Measurements from ENCODE around the gene LPGAT1. TPM values are rescaled to one million over a fixed set of nuclear protein-coding genes. Genes with fewer than 3 reads are reported as not detected.

The LPGAT1 gene
- polyA plus RNA-seq, 1 experiment = 16.5 TPM

GRCh38 chr1:211738691-211739301 lies 91.8 kb downstream of the LPGAT1 start:
- no peak overlapping the region for H3K4me3 ChIP-seq (ENCODE audit: low read depth, low read length)
- ChIA-PET CTCF (no interaction called here), POLR2A (no interaction called here)
- no peak overlapping the region for H3K27ac ChIP-seq (ENCODE audit: low read depth, low read length)
- no peaks in the 10 kb centered on the region for H3K27me3 ChIP-seq (ENCODE audit: control insufficient read depth, insufficient read depth, low read length)
- no peak for DNase-seq (ENCODE audit: low read depth, low spot score)
- TF ChIP-seq, protein P1, sequence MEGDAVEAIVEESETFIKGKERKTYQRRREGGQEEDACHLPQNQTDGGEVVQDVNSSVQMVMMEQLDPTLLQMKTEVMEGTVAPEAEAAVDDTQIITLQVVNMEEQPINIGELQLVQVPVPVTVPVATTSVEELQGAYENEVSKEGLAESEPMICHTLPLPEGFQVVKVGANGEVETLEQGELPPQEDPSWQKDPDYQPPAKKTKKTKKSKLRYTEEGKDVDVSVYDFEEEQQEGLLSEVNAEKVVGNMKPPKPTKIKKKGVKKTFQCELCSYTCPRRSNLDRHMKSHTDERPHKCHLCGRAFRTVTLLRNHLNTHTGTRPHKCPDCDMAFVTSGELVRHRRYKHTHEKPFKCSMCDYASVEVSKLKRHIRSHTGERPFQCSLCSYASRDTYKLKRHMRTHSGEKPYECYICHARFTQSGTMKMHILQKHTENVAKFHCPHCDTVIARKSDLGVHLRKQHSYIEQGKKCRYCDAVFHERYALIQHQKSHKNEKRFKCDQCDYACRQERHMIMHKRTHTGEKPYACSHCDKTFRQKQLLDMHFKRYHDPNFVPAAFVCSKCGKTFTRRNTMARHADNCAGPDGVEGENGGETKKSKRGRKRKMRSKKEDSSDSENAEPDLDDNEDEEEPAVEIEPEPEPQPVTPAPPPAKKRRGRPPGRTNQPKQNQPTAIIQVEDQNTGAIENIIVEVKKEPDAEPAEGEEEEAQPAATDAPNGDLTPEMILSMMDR (IDR thresholded peaks at IDR 0.05; ENCODE audit: low read depth, low read length) = no peak
- no peaks in the 10 kb centered on the region for H3K9me3 ChIP-seq (ENCODE audit: control insufficient read depth, insufficient read depth, low read length)

- CTCF ChIA-PET = no interaction called here
- Histone ChIP-seq H3K4me3 (ENCODE audit: low read depth, low read length) (no peak overlapping the region), H3K27me3 (ENCODE audit: control insufficient read depth, insufficient read depth, low read length) (no peaks in the 10 kb centered on the region), H3K9me3 (ENCODE audit: control insufficient read depth, insufficient read depth, low read length) (no peaks in the 10 kb centered on the region), H3K27ac (ENCODE audit: low read depth, low read length) (no peak overlapping the region)
- no peak for DNase-seq (ENCODE audit: low read depth, low spot score)
- TF ChIP-seq, protein P1 (IDR thresholded peaks at IDR 0.05; ENCODE audit: low read depth, low read length) = no peak
- POLR2A ChIA-PET = no interaction called here
Observed at GRCh38 chr1:211738096-211738690, 92.4 kb downstream of the LPGAT1 start.

DNA sequence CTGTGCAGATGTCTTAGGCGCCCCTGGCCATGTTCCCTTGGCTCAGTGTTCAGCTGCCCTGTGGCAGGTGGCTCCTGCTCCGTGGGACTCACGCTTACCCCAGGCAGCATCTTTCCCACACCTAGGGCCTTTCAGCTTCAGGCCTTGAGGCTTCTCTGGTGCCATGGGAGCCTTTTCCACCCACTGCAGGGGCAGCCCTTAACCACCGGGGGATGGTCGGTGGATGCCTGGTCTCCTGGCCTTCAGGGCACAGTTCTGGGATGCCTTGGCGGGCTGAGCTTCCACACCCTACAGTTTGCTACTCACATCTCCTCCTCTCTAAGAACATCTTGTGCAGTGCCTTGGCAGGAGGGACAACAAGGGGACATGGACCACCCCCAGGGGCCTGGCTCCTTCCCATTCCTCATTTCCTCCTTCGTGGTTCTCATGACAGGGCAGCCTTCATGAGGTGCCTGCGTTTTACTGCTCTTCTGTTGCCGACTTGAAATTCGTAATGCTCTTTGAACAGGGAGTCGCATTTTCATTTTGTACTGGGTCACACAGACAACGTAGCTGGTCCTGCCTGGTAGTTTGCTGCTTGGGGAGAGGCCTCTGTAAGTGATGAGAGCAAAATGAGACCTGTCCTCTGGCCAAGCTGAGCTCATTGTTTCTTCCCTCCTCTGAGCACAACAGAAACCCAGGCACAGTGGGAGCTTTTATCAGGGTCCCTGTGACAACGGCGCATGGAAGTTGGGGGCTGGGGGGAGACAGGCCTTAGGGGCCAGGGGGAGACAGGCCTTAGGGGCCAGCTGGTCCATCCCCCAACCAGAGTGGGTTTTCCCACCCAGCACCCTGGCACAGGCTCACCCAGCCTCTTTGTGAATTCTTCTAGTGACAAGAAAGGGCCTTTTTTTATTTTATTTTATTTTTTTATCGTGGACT lies 93.2 kb downstream of the LPGAT1 start:
- TF ChIP-seq, protein P1 (IDR thresholded peaks at IDR 0.05; ENCODE audit: low read depth, low read length) = no peak
- CTCF ChIA-PET = interaction anchor here (2.4 kb wide), 1 partner anchor 39 kb away, joined by 8 read pairs; no protein-coding TSS in a partner anchor
- Histone ChIP-seq H3K27ac (ENCODE audit: low read depth, low read length) (no peak overlapping the region), H3K4me3 (ENCODE audit: low read depth, low read length) (no peak overlapping the region), H3K9me3 (ENCODE audit: control insufficient read depth, insufficient read depth, low read length) (no peaks in the 10 kb centered on the region), H3K27me3 (ENCODE audit: control insufficient read depth, insufficient read depth, low read length) (no peaks in the 10 kb centered on the region)
- POLR2A ChIA-PET = no interaction called here
- no peak for DNase-seq (ENCODE audit: low read depth, low spot score)

- H3K27ac ChIP-seq (ENCODE audit: low read depth, low read length) = no peak overlapping the region
- POLR2A ChIA-PET = no interaction called here
- TF ChIP-seq, protein P1 (IDR thresholded peaks at IDR 0.05; ENCODE audit: low read depth, low read length) = no peak
Observed at GRCh38 chr1:211736351-211736915, 94.1 kb downstream of the LPGAT1 start.

More at GRCh38 chr1:211736351-211736915, 94.1 kb downstream of the LPGAT1 start:
- Histone ChIP-seq H3K4me3 (ENCODE audit: low read depth, low read length) (no peak overlapping the region), H3K27me3 (ENCODE audit: control insufficient read depth, insufficient read depth, low read length) (no peaks in the 10 kb centered on the region), H3K9me3 (ENCODE audit: control insufficient read depth, insufficient read depth, low read length) (no peaks in the 10 kb centered on the region)
- no peak for DNase-seq (ENCODE audit: low read depth, low spot score)
- CTCF ChIA-PET = interaction anchor here (0.7 to 2.4 kb wide), 3 partner anchors 38 to 298 kb away, joined by 3 to 8 read pairs (median 3); no protein-coding TSS in a partner anchor
